NCI-H128 (cell line): ENCODE results near the gene KANTR.
"Not testable (repeated sequence)": the region's sequence is repeated elsewhere in the genome, so short reads cannot be mapped to it uniquely, and the experiment has no call there.

Source experiments
- DNase-seq: peaks from one replicate; lab custom pipeline; 2025; ENCODE audit not compliant: unreplicated experiment; lab: John Stamatoyannopoulos, UW

KANTR gene

GRCh38 chrX:53125506-53125905, 31.6 kb downstream of the KANTR start:
- DNase-seq: no peak

- no peak for DNase-seq
Measured at GRCh38 chrX:53126377-53126776, 32.4 kb downstream of the KANTR start.

- no peak for DNase-seq
Measured at GRCh38 chrX:53128097-53128749, 34.3 kb downstream of the KANTR start.

GRCh38 chrX:53133400-53133799, 39.5 kb downstream of the KANTR start:
- DNase-seq: no peak

- no peak for DNase-seq
Measured at GRCh38 chrX:53135581-53135980, 41.6 kb downstream of the KANTR start.

GRCh38 chrX:53153581-53153980, 59.6 kb downstream of the KANTR start:
- DNase-seq: no peak

- DNase-seq: no peak
Measured at GRCh38 chrX:53155512-53156206, 61.7 kb downstream of the KANTR start.

GRCh38 chrX:53156207-53156596, 62.3 kb downstream of the KANTR start:
- DNase-seq: no peak

GRCh38 chrX:53159184-53159583, 65.2 kb downstream of the KANTR start:
- DNase-seq: no peak

- DNase-seq: no peak
Measured at GRCh38 chrX:53160297-53160983, 66.5 kb downstream of the KANTR start.

- no peak for DNase-seq
Measured at GRCh38 chrX:53163436-53163835, 69.5 kb downstream of the KANTR start.

- not testable (repeated sequence) for DNase-seq
Measured at GRCh38 chrX:53164566-53164965, 70.6 kb downstream of the KANTR start.

- DNase-seq: no peak
Measured at GRCh38 chrX:53166103-53166502, 72.2 kb downstream of the KANTR start.

- DNase-seq: no peak
Measured at GRCh38 chrX:53171356-53171755, 77.4 kb downstream of the KANTR start.
